ENCODE data around the gene EDN3.

The EDN3 gene, protein sequence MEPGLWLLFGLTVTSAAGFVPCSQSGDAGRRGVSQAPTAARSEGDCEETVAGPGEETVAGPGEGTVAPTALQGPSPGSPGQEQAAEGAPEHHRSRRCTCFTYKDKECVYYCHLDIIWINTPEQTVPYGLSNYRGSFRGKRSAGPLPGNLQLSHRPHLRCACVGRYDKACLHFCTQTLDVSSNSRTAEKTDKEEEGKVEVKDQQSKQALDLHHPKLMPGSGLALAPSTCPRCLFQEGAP

DNA sequence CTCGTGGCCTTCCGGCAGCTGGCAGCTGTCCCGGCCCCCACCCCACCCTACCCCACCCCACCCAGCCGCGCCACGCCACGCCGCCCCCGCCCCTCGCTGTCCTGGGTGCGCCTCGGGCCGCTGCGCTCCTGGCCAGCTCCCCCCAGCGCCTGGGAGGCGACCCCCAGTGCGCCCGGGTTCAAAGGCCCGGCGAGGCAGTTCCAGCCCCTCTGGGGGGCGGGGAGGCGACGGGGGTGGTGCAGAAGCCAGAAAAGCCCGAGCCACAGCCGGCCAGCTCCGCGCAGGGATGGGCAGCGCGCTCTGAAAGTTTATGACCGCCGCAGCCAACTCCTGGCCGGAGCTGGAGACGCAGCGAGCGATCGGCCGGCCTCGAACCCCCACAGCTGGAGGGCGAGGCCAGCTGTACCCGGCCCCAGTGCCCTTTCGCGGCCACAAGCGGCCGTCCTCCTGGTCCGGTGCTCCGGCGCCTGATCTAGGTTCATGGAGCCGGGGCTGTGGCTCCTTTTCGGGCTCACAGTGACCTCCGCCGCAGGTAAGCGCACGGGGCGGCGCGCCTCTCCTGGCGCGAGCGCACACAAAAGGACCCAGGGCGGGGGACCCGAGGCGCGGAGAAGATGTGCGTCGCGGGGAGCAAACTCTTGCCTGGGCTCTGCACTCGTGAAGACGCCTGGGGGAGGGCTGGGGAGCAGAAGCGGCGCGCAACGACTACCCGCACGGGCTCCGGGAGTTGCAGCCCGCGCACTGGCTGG lies at the start of gene EDN3:
Gene EDN3 (plus strand): TSS at position 279 of the 749 bp plus-strand sequence. CDS start 202 bp downstream, at position 481.
- no peak within 1 kb of the TSS for H3K4me3 ChIP-seq (replicated peaks; ENCODE audit: low read depth, low read length)
- DNase-seq (ENCODE audit: extremely low read depth, low read depth): no peak
- TF ChIP-seq, protein P1, sequence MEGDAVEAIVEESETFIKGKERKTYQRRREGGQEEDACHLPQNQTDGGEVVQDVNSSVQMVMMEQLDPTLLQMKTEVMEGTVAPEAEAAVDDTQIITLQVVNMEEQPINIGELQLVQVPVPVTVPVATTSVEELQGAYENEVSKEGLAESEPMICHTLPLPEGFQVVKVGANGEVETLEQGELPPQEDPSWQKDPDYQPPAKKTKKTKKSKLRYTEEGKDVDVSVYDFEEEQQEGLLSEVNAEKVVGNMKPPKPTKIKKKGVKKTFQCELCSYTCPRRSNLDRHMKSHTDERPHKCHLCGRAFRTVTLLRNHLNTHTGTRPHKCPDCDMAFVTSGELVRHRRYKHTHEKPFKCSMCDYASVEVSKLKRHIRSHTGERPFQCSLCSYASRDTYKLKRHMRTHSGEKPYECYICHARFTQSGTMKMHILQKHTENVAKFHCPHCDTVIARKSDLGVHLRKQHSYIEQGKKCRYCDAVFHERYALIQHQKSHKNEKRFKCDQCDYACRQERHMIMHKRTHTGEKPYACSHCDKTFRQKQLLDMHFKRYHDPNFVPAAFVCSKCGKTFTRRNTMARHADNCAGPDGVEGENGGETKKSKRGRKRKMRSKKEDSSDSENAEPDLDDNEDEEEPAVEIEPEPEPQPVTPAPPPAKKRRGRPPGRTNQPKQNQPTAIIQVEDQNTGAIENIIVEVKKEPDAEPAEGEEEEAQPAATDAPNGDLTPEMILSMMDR (IDR thresholded peaks at IDR 0.05; ENCODE audit: low read depth, low read length, missing control alignments): no peak

DNA sequence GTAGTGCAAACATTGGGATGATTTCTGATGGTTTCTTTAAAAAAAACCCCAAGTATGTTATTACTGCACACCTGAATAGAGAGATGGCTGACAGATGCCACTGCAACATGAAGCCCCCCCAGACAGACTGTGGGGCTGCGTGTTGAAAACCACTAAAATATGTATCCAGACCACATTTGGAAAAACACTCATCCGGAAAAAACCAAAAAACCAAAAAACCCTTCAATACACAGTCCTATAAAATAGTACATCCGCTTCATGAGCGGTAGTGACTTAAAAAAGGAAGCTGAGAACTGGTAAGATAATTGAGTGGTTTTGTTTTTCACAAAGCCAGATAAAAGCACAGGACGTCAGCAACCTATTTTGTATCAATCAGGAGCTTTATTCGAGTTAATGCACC lies 47.1 kb upstream of the EDN3 start:
- DNase-seq (ENCODE audit: extremely low read depth, low read depth): no peak
- TF ChIP-seq, protein P1 (IDR thresholded peaks at IDR 0.05; ENCODE audit: low read depth, low read length, missing control alignments): no peak
- H3K4me3 ChIP-seq (replicated peaks; ENCODE audit: low read depth, low read length): no peak overlapping the region

DNA sequence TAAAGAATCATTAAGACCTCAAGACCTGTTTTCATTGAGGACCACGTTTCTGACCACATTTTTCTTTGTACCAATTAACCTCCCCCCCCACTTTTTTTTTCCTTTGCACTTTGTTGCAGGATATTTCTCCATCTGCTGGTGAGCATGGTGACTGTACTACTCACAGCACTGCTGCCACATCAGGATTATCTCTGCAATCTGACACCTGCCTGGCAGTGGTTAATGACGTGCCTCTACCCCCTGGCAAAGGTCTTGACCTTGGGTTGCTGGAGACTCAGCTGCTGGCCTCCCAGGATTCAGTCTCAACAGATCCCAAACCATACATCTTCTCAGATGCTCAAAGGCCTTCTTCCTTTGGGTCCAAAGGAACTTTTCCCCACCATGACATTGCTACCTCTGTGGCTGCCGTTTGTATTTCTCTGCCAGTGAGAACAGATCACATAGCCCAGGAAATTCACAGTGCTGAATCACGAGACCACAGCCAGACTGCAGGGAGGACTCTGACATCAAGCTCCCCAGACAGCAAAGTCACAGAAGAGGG lies 46.6 kb upstream of the EDN3 start:
- TF ChIP-seq, protein P1 (IDR thresholded peaks at IDR 0.05; ENCODE audit: low read depth, low read length, missing control alignments): no peak
- H3K4me3 ChIP-seq (replicated peaks; ENCODE audit: low read depth, low read length): no peak overlapping the region
- DNase-seq (ENCODE audit: extremely low read depth, low read depth): no peak

DNA sequence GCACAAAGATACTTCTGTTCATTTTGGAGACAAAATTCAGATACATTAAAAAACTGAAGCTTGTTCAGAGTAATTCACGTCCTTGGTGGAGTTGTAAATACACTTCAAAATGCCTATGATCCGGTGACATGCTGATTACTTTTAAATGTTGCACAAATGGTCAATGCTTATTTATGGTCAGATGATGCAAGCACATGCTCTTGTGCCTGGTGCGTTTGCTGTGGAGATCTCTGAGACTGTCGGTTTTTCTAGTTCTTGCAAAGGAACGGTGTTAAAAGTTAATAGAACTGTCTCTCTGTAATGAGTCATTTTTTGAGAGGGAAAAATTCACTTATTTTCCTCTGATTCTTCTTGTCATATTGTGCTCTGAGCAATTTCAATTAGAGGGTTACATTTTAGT lies 45.2 kb upstream of the EDN3 start:
- TF ChIP-seq, protein P1 (IDR thresholded peaks at IDR 0.05; ENCODE audit: low read depth, low read length, missing control alignments): no peak
- no peak for DNase-seq (ENCODE audit: extremely low read depth, low read depth)
- H3K4me3 ChIP-seq (replicated peaks; ENCODE audit: low read depth, low read length): no peak overlapping the region

DNA sequence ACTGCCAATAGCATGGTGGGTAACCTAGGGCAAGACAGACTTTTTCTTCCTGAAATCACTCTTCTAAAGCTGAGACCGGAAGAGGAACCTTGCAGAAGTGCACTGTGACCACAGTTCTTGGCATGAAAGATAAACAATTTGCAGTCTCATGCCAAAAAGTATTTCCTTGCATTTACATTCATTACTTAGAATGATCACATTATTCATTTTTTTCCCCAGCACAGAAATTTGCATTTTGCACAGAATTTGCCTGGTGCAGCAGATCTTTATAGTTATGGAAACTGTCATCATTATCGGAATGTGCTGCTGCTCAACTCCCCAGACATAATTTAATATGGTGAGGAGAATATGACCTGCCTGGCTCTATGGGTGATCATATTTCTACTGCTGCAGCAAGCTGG lies 42.2 kb upstream of the EDN3 start:
- TF ChIP-seq, protein P1 (IDR thresholded peaks at IDR 0.05; ENCODE audit: low read depth, low read length, missing control alignments): no peak
- DNase-seq (ENCODE audit: extremely low read depth, low read depth): no peak
- no peak overlapping the region for H3K4me3 ChIP-seq (replicated peaks; ENCODE audit: low read depth, low read length)

DNA sequence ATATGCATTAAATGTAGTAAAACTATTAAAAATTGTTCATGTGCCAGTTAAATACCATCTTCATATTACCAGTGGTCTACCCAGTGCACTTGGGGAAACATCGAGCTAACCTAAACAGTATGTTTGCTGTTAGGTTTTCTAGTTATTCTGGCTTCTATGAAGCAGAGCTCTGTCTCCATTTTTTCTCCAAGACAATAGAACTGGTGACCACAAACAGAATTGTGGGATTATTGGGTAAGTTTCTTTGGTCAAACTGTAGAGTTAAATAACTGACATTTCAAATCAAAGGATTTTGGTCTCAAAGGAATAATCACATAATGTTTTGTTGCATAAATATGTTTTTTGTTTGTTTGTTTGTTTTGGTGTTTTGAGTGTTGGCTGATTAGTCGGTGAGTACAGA lies 40.5 kb upstream of the EDN3 start:
- TF ChIP-seq, protein P1 (IDR thresholded peaks at IDR 0.05; ENCODE audit: low read depth, low read length, missing control alignments): no peak
- no peak for DNase-seq (ENCODE audit: extremely low read depth, low read depth)
- no peak overlapping the region for H3K4me3 ChIP-seq (replicated peaks; ENCODE audit: low read depth, low read length)

Data from HFF-Myc (cell line).